ENCODE data around the gene GHR. TPM values are rescaled to one million over a fixed set of nuclear protein-coding genes. Genes with fewer than 3 reads are reported as not detected.
"Not testable (repeated sequence)": the region's sequence is repeated elsewhere in the genome, so short reads cannot be mapped to it uniquely, and the experiment has no call there.

GHR gene
- total RNA-seq, 1 experiment from 2014 or later: 0.05 TPM

DNA sequence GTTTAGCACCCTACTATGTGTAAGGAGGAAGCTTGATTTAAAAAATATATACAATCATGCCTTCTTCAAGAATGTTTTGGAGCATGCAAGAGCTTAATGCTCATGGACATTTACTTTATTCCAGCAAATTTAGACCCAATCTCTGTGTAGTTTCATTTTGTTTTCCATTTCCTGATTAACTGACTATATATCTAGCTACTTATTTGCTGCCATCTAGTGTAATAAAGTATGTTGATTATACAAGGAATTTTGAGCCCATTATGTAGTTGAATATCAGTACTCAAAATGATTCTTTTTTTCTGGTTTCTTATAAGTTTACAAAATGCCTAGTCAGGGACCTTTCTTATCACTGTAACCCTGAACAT lies 233.4 kb downstream of the GHR start:
- Histone ChIP-seq H3K9me3 (ENCODE audit: control insufficient read depth, insufficient read depth, low read depth, low read length) (no peaks in the 10 kb centered on the region), H3K4me3 (ENCODE audit: low read depth in 2 of 2, low read length in 2 of 2) (no peak overlapping the region), H3K27ac (ENCODE audit: low read length) (no peak overlapping the region), H3K27me3 (ENCODE audit: control insufficient read depth, insufficient read depth, low read length) (peaks cover 5% of the 10 kb centered on the region), H3K4me1 (ENCODE audit: control insufficient read depth, insufficient read depth, low read length) (no peaks in the 10 kb centered on the region), H3K36me3 (ENCODE audit: control insufficient read depth, insufficient read depth, low read length) (no peaks in the 10 kb centered on the region)
- intact Hi-C loops (cut with micrococcal nuclease; ENCODE audit: unreplicated experiment) (no loop called here), in situ Hi-C loops (cut with HindIII; ENCODE audit: low pct_unique_long_range_greater_than_20kb, low sequenced_read_pairs) (no loop called here)
- ChIA-PET POLR2A (no interaction called here), CTCF (no interaction called here)
- TF ChIP-seq, protein P1, sequence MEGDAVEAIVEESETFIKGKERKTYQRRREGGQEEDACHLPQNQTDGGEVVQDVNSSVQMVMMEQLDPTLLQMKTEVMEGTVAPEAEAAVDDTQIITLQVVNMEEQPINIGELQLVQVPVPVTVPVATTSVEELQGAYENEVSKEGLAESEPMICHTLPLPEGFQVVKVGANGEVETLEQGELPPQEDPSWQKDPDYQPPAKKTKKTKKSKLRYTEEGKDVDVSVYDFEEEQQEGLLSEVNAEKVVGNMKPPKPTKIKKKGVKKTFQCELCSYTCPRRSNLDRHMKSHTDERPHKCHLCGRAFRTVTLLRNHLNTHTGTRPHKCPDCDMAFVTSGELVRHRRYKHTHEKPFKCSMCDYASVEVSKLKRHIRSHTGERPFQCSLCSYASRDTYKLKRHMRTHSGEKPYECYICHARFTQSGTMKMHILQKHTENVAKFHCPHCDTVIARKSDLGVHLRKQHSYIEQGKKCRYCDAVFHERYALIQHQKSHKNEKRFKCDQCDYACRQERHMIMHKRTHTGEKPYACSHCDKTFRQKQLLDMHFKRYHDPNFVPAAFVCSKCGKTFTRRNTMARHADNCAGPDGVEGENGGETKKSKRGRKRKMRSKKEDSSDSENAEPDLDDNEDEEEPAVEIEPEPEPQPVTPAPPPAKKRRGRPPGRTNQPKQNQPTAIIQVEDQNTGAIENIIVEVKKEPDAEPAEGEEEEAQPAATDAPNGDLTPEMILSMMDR (IDR thresholded peaks at IDR 0.05): no peak; the same call in 1 of the 2 replicates
- no peak for TF ChIP-seq POLR2AphosphoS5 (IDR thresholded peaks at IDR 0.05; ENCODE audit: low read depth, low read length)
- TF ChIP-seq TCF7L2 (IDR thresholded peaks at IDR 0.05; ENCODE audit: low read depth, low read length): no peak
- no peak for TF ChIP-seq SIN3A (IDR thresholded peaks at IDR 0.05; ENCODE audit: borderline replicate concordance, insufficient read depth, low read depth, low read length)
- TF ChIP-seq, protein P2, sequence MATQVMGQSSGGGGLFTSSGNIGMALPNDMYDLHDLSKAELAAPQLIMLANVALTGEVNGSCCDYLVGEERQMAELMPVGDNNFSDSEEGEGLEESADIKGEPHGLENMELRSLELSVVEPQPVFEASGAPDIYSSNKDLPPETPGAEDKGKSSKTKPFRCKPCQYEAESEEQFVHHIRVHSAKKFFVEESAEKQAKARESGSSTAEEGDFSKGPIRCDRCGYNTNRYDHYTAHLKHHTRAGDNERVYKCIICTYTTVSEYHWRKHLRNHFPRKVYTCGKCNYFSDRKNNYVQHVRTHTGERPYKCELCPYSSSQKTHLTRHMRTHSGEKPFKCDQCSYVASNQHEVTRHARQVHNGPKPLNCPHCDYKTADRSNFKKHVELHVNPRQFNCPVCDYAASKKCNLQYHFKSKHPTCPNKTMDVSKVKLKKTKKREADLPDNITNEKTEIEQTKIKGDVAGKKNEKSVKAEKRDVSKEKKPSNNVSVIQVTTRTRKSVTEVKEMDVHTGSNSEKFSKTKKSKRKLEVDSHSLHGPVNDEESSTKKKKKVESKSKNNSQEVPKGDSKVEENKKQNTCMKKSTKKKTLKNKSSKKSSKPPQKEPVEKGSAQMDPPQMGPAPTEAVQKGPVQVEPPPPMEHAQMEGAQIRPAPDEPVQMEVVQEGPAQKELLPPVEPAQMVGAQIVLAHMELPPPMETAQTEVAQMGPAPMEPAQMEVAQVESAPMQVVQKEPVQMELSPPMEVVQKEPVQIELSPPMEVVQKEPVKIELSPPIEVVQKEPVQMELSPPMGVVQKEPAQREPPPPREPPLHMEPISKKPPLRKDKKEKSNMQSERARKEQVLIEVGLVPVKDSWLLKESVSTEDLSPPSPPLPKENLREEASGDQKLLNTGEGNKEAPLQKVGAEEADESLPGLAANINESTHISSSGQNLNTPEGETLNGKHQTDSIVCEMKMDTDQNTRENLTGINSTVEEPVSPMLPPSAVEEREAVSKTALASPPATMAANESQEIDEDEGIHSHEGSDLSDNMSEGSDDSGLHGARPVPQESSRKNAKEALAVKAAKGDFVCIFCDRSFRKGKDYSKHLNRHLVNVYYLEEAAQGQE (IDR thresholded peaks at IDR 0.05; ENCODE audit: insufficient read depth in 1 of 2, low read depth in 2 of 2, low read length in 1 of 2): no peak
- DNase-seq (ENCODE audit: low read depth, low spot score): no peak
- ATAC-seq: no peak
- BruUV-seq (replicated peaks): no TSS peak

GRCh38 chr5:42659869-42660268 lies 236.6 kb downstream of the GHR start:
- DNase-seq (ENCODE audit: low read depth, low spot score); H3K36me3 ChIP-seq (ENCODE audit: control insufficient read depth, insufficient read depth, low read length); H3K4me1 ChIP-seq (ENCODE audit: control insufficient read depth, insufficient read depth, low read length); H3K9me3 ChIP-seq (ENCODE audit: control insufficient read depth, insufficient read depth, low read depth, low read length); in situ Hi-C loops (cut with HindIII; ENCODE audit: low pct_unique_long_range_greater_than_20kb, low sequenced_read_pairs); POLR2A ChIA-PET; intact Hi-C loops (cut with micrococcal nuclease; ENCODE audit: unreplicated experiment); ATAC-seq; H3K27ac ChIP-seq (ENCODE audit: low read length); BruUV-seq (replicated peaks); CTCF ChIA-PET; H3K4me3 ChIP-seq (ENCODE audit: low read depth in 2 of 2, low read length in 2 of 2); H3K27me3 ChIP-seq (ENCODE audit: control insufficient read depth, insufficient read depth, low read length): not testable (repeated sequence)

DNA sequence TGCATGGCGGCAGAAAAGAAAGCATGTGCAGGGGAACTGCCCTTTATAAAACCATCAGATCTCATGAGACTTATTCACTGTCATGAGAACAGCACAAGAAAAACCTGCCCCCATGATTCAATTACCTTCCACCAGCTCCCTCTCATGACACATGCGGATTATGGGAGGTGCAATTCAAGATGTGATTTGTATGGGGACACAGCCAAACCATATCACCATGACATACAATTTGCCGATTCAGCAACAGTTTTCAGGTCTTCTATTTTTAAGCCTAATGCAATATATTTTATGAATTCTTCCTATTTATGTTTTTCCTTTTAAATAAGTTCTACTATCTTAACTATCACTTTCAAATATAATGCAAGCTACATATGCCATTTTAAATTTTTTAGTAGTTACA lies 242.6 kb downstream of the GHR start:
- BruUV-seq (replicated peaks): no TSS peak
- POLR2A ChIA-PET: no interaction called here
- CTCF ChIA-PET: no interaction called here

More for the DNA sequence above, 242.6 kb downstream of the GHR start:
- Histone ChIP-seq H3K27me3 (ENCODE audit: control insufficient read depth, insufficient read depth, low read length) (no peaks in the 10 kb centered on the region), H3K4me1 (ENCODE audit: control insufficient read depth, insufficient read depth, low read length) (no peaks in the 10 kb centered on the region), H3K27ac (ENCODE audit: low read length) (no peak overlapping the region), H3K36me3 (ENCODE audit: control insufficient read depth, insufficient read depth, low read length) (no peaks in the 10 kb centered on the region), H3K9me3 (ENCODE audit: control insufficient read depth, insufficient read depth, low read depth, low read length) (no peaks in the 10 kb centered on the region), H3K4me3 (ENCODE audit: low read depth in 2 of 2, low read length in 2 of 2) (no peak overlapping the region)
- DNase-seq (ENCODE audit: low read depth, low spot score) (no peak), ATAC-seq (no peak)
- intact Hi-C loops (cut with micrococcal nuclease; ENCODE audit: unreplicated experiment): no loop called here
- TF ChIP-seq SIN3A (IDR thresholded peaks at IDR 0.05; ENCODE audit: borderline replicate concordance, insufficient read depth, low read depth, low read length): no peak
- no peak for TF ChIP-seq TCF7L2 (IDR thresholded peaks at IDR 0.05; ENCODE audit: low read depth, low read length)
- in situ Hi-C loops (cut with HindIII; ENCODE audit: low pct_unique_long_range_greater_than_20kb, low sequenced_read_pairs): no loop called here

All from Panc1 (cell line).